Measurements from ENCODE around the gene GFOD1.

GFOD1 gene

DNA sequence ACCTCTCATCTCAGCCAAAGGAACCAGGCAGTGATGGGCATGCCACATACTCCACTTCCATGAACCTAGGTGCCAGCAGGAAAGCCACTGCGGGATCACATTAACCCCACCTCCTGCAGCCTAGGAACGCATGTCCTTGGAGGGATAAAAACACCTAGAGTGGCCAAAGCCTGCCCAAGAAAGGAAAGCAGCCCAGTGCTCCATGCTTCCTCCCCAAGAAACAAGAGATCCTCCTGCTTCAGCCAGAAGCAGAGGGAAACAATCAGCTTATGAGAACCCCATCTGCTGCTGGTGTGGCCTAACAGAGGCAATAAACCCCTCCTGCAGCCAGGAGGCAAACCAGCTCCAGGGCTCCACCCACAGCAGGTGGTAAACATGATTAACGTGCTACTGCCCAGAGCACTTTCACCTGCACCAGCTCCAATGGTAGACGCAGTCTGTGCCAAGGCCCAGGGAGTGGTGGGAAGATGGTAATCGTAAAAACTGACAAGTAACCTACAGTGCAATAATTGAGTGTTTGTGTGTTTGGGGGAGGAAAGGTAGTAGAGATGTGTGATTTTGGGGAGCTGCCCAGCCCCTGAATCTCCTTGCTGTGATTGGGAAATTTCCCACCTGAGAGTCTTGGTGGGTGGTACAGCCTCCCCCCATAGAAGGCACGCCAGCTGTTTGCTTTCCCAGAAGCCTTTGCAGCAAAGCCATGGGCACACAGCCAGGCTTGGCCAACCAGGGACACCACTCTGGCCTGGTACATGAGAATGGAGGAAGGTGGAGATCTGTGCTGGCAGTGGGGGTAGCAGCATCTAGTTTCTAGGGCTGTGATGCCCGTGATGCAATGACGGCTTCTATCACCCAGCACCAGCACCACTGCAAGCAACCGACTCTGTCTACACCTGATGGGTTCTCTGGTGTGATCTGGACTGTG lies 108.5 kb downstream of the GFOD1 start:
- no peaks in the 10 kb centered on the region for H3K27me3 ChIP-seq (ENCODE audit: control insufficient read depth, low read length)
- TF ChIP-seq CTCF (IDR thresholded peaks at IDR 0.05; ENCODE audit: low read depth, low read length, poor library complexity, severe bottlenecking) (no peak), EZH2phosphoT487 (IDR thresholded peaks at IDR 0.05; ENCODE audit: borderline replicate concordance, low read length) (no peak)
- no peaks in the 10 kb centered on the region for H4K20me1 ChIP-seq (ENCODE audit: control insufficient read depth, insufficient read depth, low read depth, low read length)
- no peak overlapping the region for H3K4me3 ChIP-seq (ENCODE audit: low read length)
- no peaks in the 10 kb centered on the region for H3K9me2 ChIP-seq (replicated peaks; ENCODE audit: control insufficient read depth, low read length)
- no peak overlapping the region for H3K27ac ChIP-seq (ENCODE audit: low read depth, low read length)
- H3K9me3 ChIP-seq (ENCODE audit: control insufficient read depth, insufficient read depth, low read length): no peaks in the 10 kb centered on the region
- H3K36me3 ChIP-seq (ENCODE audit: control insufficient read depth, low read length): no peaks in the 10 kb centered on the region
- H3K79me2 ChIP-seq (ENCODE audit: control insufficient read depth, low read length): no peaks in the 10 kb centered on the region
- no peaks in the 10 kb centered on the region for H3F3A ChIP-seq (ENCODE audit: control insufficient read depth, insufficient read depth)
- H3K4me2 ChIP-seq (ENCODE audit: low read length): no peak overlapping the region
- H3K4me1 ChIP-seq (ENCODE audit: control insufficient read depth, low read length): peaks cover 9% of the 10 kb centered on the region; the same call in 1 of the 2 replicates

GRCh38 chr6:13377054-13377758 lies 110.2 kb downstream of the GFOD1 start:
- Histone ChIP-seq H3K4me2 (ENCODE audit: low read length) (no peak overlapping the region), H3K27ac (ENCODE audit: low read depth, low read length) (no peak overlapping the region), H3F3A (ENCODE audit: control insufficient read depth, insufficient read depth) (no peaks in the 10 kb centered on the region), H3K4me3 (ENCODE audit: low read length) (no peak overlapping the region), H3K9me3 (ENCODE audit: control insufficient read depth, insufficient read depth, low read length) (no peaks in the 10 kb centered on the region), H3K9me2 (replicated peaks; ENCODE audit: control insufficient read depth, low read length) (no peaks in the 10 kb centered on the region), H3K36me3 (ENCODE audit: control insufficient read depth, low read length) (no peaks in the 10 kb centered on the region), H4K20me1 (ENCODE audit: control insufficient read depth, insufficient read depth, low read depth, low read length) (no peaks in the 10 kb centered on the region), H3K4me1 (ENCODE audit: control insufficient read depth, low read length) (peaks cover 9% of the 10 kb centered on the region; the same call in 1 of the 2 replicates), H3K79me2 (ENCODE audit: control insufficient read depth, low read length) (no peaks in the 10 kb centered on the region), H3K27me3 (ENCODE audit: control insufficient read depth, low read length) (no peaks in the 10 kb centered on the region)
- TF ChIP-seq CTCF (IDR thresholded peaks at IDR 0.05; ENCODE audit: low read depth, low read length, poor library complexity, severe bottlenecking) (no peak), EZH2phosphoT487 (IDR thresholded peaks at IDR 0.05; ENCODE audit: borderline replicate concordance, low read length) (no peak)

DNA sequence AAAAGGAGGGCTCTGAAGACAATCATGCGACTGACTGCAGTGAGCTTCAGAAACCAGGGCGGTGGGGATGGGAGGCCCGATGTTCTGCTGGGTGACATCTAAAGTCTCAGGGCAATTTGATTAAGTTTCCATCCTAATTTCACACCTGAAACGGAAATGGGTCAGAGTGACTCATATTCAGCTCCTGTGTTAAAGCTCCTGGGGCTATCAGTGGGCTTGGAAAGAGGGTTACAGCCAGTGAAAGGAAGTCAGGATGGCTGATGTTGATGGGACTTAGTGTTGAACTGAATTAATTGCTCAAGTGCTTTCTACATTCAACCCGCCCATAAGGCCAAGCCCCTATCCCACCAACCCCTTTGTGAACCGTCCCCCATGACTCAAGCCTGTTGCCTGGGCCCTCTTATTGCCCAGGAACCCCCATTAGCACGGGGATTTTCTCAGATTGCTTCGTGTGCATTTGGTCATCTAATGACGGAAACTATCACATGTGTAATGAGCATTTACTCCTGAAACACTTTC lies 112.0 kb downstream of the GFOD1 start:
- Histone ChIP-seq H3K4me3 (ENCODE audit: low read length) (no peak overlapping the region), H3F3A (ENCODE audit: control insufficient read depth, insufficient read depth) (no peaks in the 10 kb centered on the region), H3K4me1 (ENCODE audit: control insufficient read depth, low read length) (peaks cover 5% of the 10 kb centered on the region; the same call in 1 of the 2 replicates), H3K9me2 (replicated peaks; ENCODE audit: control insufficient read depth, low read length) (no peaks in the 10 kb centered on the region), H4K20me1 (ENCODE audit: control insufficient read depth, insufficient read depth, low read depth, low read length) (no peaks in the 10 kb centered on the region), H3K27ac (ENCODE audit: low read depth, low read length) (no peak overlapping the region), H3K36me3 (ENCODE audit: control insufficient read depth, low read length) (no peaks in the 10 kb centered on the region), H3K27me3 (ENCODE audit: control insufficient read depth, low read length) (no peaks in the 10 kb centered on the region), H3K79me2 (ENCODE audit: control insufficient read depth, low read length) (no peaks in the 10 kb centered on the region), H3K4me2 (ENCODE audit: low read length) (no peak overlapping the region), H3K9me3 (ENCODE audit: control insufficient read depth, insufficient read depth, low read length) (no peaks in the 10 kb centered on the region)
- TF ChIP-seq EZH2phosphoT487 (IDR thresholded peaks at IDR 0.05; ENCODE audit: borderline replicate concordance, low read length): no peak
- TF ChIP-seq CTCF (IDR thresholded peaks at IDR 0.05; ENCODE audit: low read depth, low read length, poor library complexity, severe bottlenecking): no peak
